ENCODE measurements around the gene LAMA1. TPM values are rescaled to one million over a fixed set of nuclear protein-coding genes. Genes with fewer than 3 reads are reported as not detected.

LAMA1 gene
- total and polyA plus RNA-seq, 2 of the 8 experiments (the other 6 are each of a cell fraction or from before 2014, with no cell fraction given): 30.4 to 48.7 TPM

DNA sequence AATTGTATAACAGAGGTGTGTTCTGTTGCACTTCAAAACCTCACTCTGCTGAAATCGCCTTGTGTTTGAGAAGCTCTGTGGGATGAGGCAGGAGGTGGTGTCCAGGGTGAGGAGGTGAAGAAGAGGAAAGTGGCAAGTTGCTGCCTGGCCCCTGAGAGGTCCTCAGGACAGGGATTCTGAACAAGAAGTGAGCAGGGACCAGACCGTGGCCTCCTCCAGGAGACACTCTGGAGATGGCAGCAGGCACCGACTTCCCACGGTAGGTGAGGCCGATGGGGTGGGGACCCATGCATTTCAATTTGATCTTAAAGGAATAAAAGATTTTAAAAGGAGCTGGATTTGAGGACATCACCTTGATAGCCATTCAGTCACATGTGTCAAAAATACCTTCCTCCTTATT lies 37.5 kb upstream of the LAMA1 start:
- Histone ChIP-seq H2AK5ac (ENCODE audit: low read depth, low read length) (no peak overlapping the region), H3K23me2 (ENCODE audit: low read depth, low read length) (no peaks in the 10 kb centered on the region), H2AFZ (ENCODE audit: low read length) (no peak overlapping the region), H4K5ac (ENCODE audit: insufficient read length, low read depth, low read length) (no peak overlapping the region), H3K79me1 (ENCODE audit: low read depth, low read length) (no peaks in the 10 kb centered on the region), H3K56ac (replicated peaks; ENCODE audit: insufficient read length, low read depth, low read length) (no peak overlapping the region), H3K79me2 (ENCODE audit: control insufficient read depth in 1 of 2, insufficient read depth in 2 of 2, low read length in 2 of 2) (no peaks in the 10 kb centered on the region), H3K9ac (replicated peaks in 1 of 4; ENCODE audit: extremely low read depth in 1 of 4, low read depth in 3 of 4, low read length in 3 of 4) (no peak overlapping the region; a peak in 1 of 7 replicates), H3K23ac (ENCODE audit: insufficient read length) (no peak overlapping the region), H3K36me3 (ENCODE audit: control insufficient read depth in 2 of 4, insufficient read depth in 4 of 4, low read length in 3 of 4) (no peaks in the 10 kb centered on the region), H3K4me1 (replicated peaks in 1 of 4; ENCODE audit: control insufficient read depth in 3 of 4, insufficient read depth in 4 of 4, low read length in 3 of 4) (peaks cover 0 to 2% (median under 1%) of the 10 kb centered on the region in 4 experiments; a peak in 3 of 7 replicates), H4K20me1 (replicated peaks in 1 of 2; ENCODE audit: control insufficient read depth in 1 of 2, insufficient read depth in 2 of 2, low read length in 2 of 2) (no peaks in the 10 kb centered on the region), H3K27me3 (replicated peaks in 1 of 4; ENCODE audit: control insufficient read depth in 3 of 4, extremely low read depth in 1 of 4, insufficient read depth in 3 of 4, low read length in 3 of 4) (no peaks in the 10 kb centered on the region), H3K4me2 (ENCODE audit: insufficient read depth in 1 of 2, low read depth in 2 of 2, low read length in 2 of 2) (no peak overlapping the region), H2BK5ac (ENCODE audit: low read depth, low read length) (no peak overlapping the region), H3K14ac (ENCODE audit: insufficient read length) (no peak overlapping the region), H3K4me3 (ENCODE audit: extremely low read depth in 1 of 4, insufficient read depth in 2 of 4, low read depth in 3 of 4, low read length in 4 of 4) (no peak overlapping the region), H4K91ac (replicated peaks; ENCODE audit: insufficient read length, low read length) (no peak overlapping the region), H2BK12ac (ENCODE audit: low read depth, low read length) (no peak overlapping the region), H3K9me3 (ENCODE audit: insufficient read depth in 2 of 2, low read depth in 1 of 2, low read length in 1 of 2) (no peaks in the 10 kb centered on the region), H2BK120ac (replicated peaks; ENCODE audit: low read depth, low read length) (no peak overlapping the region), H2BK15ac (ENCODE audit: low read length) (no peak overlapping the region), H3K4ac (replicated peaks; ENCODE audit: insufficient read length, low read depth, low read length) (no peak overlapping the region), H3K27ac (ENCODE audit: low read depth, low read length) (no peak overlapping the region), H4K8ac (ENCODE audit: extremely low read depth, insufficient read depth, low read length) (no peak overlapping the region), H3K18ac (ENCODE audit: extremely low read depth, low read length) (no peak overlapping the region), H2BK20ac (ENCODE audit: low read length) (no peak overlapping the region)
- DNase-seq (ENCODE audit: low read depth in 1 of 2, low spot score in 2 of 2) (no peak), FAIRE-seq (no peak)
- CTCF ChIA-PET (ENCODE audit: partially characterized antibody): interaction anchor here (0.9 to 1.6 kb wide), 4 partner anchors 10 to 117 kb away, joined by 3 to 5 read pairs (median 4); no protein-coding TSS in a partner anchor
- 92% methylated on average over 5 of the region's 5 CpGs; no CpG with 5 or more reads in 1 of the 2 experiments for WGBS, 2 experiments (ENCODE audit: extremely low coverage in 1 of 2, insufficient coverage in 1 of 2, insufficient read length in 1 of 2, insufficient replicate concordance in 2 of 2, low coverage in 1 of 2, low lambda C conversion rate in 2 of 2, missing lambda C conversion rate in 1 of 2)
- POLR2A ChIA-PET (ENCODE audit: partially characterized antibody): no interaction called here
- TF ChIP-seq SP2 (IDR thresholded peaks at IDR 0.05; ENCODE audit: low read length) (no peak), FOSL1 (IDR thresholded peaks at IDR 0.05; ENCODE audit: insufficient read depth, low read depth, low read length) (no peak), POLR2AphosphoS5 (IDR thresholded peaks at IDR 0.05; ENCODE audit: low read depth, low read length) (no peak), TCF12 (IDR thresholded peaks at IDR 0.05; ENCODE audit: low read depth, low read length) (no peak), TAF7 (optimal IDR thresholded peaks at IDR 0.05; ENCODE audit: borderline replicate concordance, low read depth, low read length) (no peak), SP1 (IDR thresholded peaks at IDR 0.05; ENCODE audit: low read depth, low read length) (no peak), ZNF274 (IDR thresholded peaks at IDR 0.05; ENCODE audit: borderline replicate concordance, extremely low read depth, low read length) (no peak)
- TF ChIP-seq, protein P1, sequence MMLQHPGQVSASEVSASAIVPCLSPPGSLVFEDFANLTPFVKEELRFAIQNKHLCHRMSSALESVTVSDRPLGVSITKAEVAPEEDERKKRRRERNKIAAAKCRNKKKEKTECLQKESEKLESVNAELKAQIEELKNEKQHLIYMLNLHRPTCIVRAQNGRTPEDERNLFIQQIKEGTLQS (IDR thresholded peaks at IDR 0.05; ENCODE audit: insufficient read depth, low read depth, low read length): no peak

Measured in H1 (cell line).